HG02678 (cell line): Measurements from ENCODE around the gene SGMS1.

Source experiments
- ATAC-seq: cut with Tn5 transposase; IDR thresholded peaks from one replicate; pipeline ENCODE4 v1.9.1; 2021; ENCODE audit warnings: mild to moderate bottlenecking, moderate library complexity; ENCODE audit not compliant: unreplicated experiment

SGMS1 gene

GRCh38 chr10:50407076-50407801, 216.5 kb downstream of the SGMS1 start:
- ATAC-seq: no peak

GRCh38 chr10:50406457-50407070, 217.2 kb downstream of the SGMS1 start:
- no peak for ATAC-seq

GRCh38 chr10:50405723-50406122, 218.0 kb downstream of the SGMS1 start:
- ATAC-seq: no peak

- no peak for ATAC-seq
Measured at GRCh38 chr10:50404021-50404773, 219.6 kb downstream of the SGMS1 start.

GRCh38 chr10:50403074-50403473, 220.7 kb downstream of the SGMS1 start:
- no peak for ATAC-seq

DNA sequence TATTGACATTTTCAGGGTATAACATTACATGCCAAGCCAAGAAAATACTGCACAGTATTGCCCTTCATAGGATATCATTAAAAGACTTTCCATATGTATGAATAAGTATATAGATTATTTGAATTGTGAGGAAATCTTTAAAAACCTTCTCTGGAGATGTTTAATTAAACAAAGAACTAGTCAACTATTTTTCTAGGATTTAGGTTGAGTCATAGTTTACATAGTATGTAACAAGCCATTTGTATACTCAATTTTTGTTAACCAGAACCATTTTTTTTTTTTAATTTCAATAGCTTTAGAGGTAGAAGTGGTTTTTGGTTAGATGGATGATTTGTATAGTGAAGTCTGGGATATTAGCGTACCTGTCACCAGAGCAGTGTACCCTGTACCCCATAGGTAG, 221.3 kb downstream of the SGMS1 start:
- ATAC-seq: no peak

- ATAC-seq: no peak
Measured at GRCh38 chr10:50400694-50401093, 223.1 kb downstream of the SGMS1 start.

- ATAC-seq: no peak
Measured at GRCh38 chr10:50398823-50399222, 224.9 kb downstream of the SGMS1 start.

GRCh38 chr10:50398381-50398780, 225.4 kb downstream of the SGMS1 start:
- ATAC-seq: no peak

- peak; percentile 26 for ATAC-seq
Measured at GRCh38 chr10:50397312-50398140, 226.2 kb downstream of the SGMS1 start.

DNA sequence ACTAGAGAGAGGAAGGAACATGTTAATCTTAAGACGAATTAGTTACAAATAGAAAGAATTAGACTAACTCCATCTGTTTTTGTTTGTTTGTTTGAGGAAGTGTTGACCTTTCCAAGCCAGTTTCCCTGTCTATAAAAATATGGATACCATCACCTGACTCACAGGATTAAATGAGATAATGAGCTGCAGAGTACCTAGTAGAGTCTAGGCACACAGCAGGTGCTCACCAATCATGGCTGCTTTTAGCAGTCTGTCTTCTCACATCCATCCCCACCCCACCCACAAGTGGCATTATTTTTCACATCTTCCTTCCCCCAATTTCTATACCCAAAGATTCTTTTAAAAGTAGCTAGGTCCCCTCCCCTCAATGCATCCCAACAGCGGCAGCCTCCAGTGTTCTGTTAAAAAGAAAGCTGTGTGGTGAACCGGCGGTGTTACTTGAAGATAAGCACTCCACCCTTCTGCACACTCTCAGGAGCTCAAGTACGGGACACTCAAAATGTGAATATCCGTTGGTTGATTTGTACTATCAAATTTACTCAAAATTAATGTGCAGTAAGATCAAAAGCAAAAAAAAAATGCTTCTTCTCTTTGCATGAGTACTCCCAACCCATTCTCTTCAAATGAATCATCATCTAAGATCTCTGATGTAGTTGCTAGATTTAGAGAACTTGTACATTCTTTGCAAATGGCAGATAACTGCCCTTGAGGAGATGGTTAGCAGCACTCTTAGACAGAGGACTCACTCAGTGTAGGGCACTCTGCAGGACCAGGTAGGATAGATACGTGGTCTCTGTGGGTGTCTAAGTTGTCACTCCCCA, 227.1 kb downstream of the SGMS1 start:
- ATAC-seq: peak; percentile 61

DNA sequence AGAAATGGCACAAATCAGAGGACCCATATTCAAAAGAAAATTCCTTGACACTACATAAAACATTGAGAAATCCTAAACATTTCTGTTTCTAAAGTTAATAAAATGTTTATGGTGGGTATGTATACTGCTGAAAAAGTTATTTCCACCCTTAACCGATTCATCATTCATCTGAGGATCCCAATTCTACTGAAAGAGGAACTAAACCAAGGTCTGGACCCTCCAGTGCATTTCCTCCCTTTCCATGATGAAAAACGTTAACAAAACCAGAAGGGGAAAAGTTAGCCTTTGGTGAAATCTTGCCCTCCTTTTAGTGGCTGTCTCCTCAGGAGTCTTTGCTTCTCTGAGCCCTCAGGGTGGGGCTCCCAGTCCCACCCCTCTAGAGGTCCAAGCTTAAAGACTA, 227.9 kb downstream of the SGMS1 start:
- ATAC-seq: no peak

DNA sequence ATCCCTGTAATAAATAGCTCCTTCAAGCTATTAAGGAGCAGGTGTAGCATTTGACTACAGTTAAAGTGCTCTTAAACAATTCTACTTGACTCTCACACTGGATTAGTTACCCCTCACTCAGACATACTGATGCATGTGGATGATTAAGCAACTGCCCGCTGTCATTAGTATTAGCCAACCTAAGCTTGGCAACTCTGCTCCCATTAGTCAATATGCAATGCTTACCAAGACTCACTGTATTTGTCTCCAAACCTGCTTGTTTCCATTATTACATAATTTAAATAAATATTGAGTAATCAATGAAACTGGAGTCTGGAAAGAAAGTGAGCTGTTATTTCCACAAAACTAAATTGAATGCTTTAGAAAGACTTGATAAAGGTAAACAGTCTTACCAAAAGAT, 228.5 kb downstream of the SGMS1 start:
- ATAC-seq: no peak

DNA sequence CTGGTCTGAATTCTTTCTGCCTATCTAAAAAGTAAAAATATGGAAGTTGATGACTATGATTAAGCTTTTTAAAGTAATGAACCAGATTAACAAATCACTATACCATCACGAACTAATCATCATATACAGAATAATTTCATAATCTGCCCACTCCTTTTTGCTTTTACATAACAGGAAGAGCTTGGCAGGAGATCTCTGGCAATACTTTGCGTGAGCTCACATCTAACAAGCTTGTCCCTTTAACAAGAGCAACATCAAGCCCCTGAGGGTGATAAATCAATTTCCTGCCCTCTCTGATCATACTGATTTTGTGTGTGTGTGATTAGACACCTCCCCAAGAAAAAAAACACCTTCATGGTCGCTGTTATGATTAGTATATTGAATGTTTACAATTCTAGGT, 228.9 kb downstream of the SGMS1 start:
- ATAC-seq: no peak

GRCh38 chr10:50393784-50394467, 229.8 kb downstream of the SGMS1 start:
- ATAC-seq: no peak

DNA sequence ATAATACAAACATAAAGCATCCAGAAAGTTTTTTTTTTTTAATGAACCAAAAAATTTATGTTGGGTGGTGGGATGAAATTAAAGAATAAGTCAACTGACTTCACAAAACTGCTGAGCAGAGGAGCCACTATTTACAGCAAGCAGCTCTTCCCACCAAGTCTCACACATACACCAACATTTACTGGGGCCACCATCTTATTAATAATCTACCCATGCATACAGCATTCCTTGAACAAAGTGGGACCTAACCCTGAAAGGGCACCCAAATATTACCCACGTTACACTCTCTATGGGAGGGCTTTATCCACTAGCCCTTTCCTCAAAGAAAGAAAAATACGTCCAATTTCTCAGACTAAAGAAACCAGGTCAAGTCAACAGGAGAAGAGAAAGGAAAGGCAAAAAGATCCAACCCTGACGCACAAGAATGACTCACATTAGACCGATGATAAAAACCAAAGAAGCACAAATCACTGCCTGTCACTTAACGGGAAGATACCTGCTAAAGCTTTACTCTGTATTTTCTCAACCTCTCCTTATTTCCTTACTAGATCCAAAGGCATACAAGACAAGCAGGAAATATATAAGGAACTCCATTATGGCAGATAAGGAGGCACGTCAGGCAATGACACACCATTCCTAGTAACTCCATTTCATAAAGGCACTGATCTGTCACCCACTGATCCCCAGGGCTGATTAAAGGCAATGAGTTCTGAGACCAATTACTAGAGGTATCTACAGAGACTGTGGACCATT, 230.6 kb downstream of the SGMS1 start:
- ATAC-seq: no peak

- ATAC-seq: no peak
Measured at GRCh38 chr10:50392426-50392825, 231.3 kb downstream of the SGMS1 start.

GRCh38 chr10:50390302-50390701, 233.5 kb downstream of the SGMS1 start:
- no peak for ATAC-seq

DNA sequence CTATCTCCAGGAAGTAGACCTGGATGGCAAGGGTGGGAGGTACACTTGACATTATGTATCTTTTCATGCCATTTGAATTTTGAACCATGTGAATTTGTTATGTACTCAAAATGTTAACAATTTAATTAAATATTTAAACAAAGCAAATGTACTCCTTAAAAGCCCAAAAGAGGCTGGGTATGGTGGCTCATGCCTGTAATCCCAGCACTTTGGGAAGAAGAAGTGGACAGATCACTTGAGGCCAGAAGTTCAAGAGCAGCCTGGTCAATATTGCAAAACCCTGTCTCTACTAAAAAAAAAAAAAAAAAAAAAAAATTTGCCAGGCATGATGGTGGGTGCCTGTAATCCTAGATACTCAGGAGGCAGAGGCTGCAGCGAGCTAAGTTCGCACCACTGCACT, 235.6 kb downstream of the SGMS1 start:
- ATAC-seq: no peak
